ENCODE data around the gene COX6B1. TPM values are rescaled to one million over a fixed set of nuclear protein-coding genes. Genes with fewer than 3 reads are reported as not detected.
A peak's percentile ranks its signal among the peaks of the same experiment; 100 is the strongest.

COX6B1 gene
- total RNA-seq, 1 donor from 2014 or later = 334 TPM

- no peaks in the 10 kb centered on the region for H3K9me3 Mint-ChIP-seq
- intact Hi-C loops (cut with micrococcal nuclease) = no loop called here
- H3K27ac Mint-ChIP-seq = no peak overlapping the region
- H3K36me3 Mint-ChIP-seq (ENCODE audit: low read depth) = peaks cover 32% of the 10 kb centered on the region
- no peaks in the 10 kb centered on the region for H3K27me3 Mint-ChIP-seq
- no peak for ATAC-seq (ENCODE audit: low read depth)
- H3K4me3 Mint-ChIP-seq = no peak overlapping the region
- no peak for TF ChIP-seq CTCF (IDR thresholded peaks at IDR 0.05)
- ChIA-PET POLR2A (interaction anchor here (1.1 to 1.7 kb wide), 2 partner anchors 10 to 13 kb away, joined by 3 to 5 read pairs; partner anchors contain the start of gene HAUS5), CTCF (no interaction called here)
- H3K4me1 Mint-ChIP-seq = no peaks in the 10 kb centered on the region
- no peak for DNase-seq
Observed at GRCh38 chr19:35622750-35623149, 25.4 kb upstream of the COX6B1 start.

GRCh38 chr19:35623327-35624010, 24.7 kb upstream of the COX6B1 start:
- peaks cover 4% of the 10 kb centered on the region for H3K4me1 Mint-ChIP-seq
- intact Hi-C loops (cut with micrococcal nuclease) = no loop called here
- no peaks in the 10 kb centered on the region for H3K9me3 Mint-ChIP-seq
- H3K36me3 Mint-ChIP-seq (ENCODE audit: low read depth) = peaks cover 29% of the 10 kb centered on the region
- POLR2A ChIA-PET = interaction anchor here (0.6 to 1.7 kb wide), 5 partner anchors 11 to 35 kb away, joined by 3 to 20 read pairs (median 5); partner anchors contain the start of gene HAUS5
- CTCF ChIA-PET = no interaction called here
- ATAC-seq (ENCODE audit: low read depth) (no peak), DNase-seq (no peak)
- H3K27me3 Mint-ChIP-seq = no peaks in the 10 kb centered on the region
- TF ChIP-seq CTCF (IDR thresholded peaks at IDR 0.05) = no peak
- no peak overlapping the region for H3K27ac Mint-ChIP-seq
- H3K4me3 Mint-ChIP-seq = no peak overlapping the region

- DNase-seq = no peak
- H3K4me3 Mint-ChIP-seq = peak overlapping the region; percentile 99
- ChIA-PET CTCF (no interaction called here), POLR2A (interaction anchor here (1.0 to 2.3 kb wide), 4 partner anchors 16 to 20 kb away, joined by 3 to 13 read pairs (median 6); partner anchors contain the start of genes COX6B1 and HAUS5)
- intact Hi-C loops (cut with micrococcal nuclease) = loop anchor here (1.0 to 2.0 kb wide), 5 partner anchors 16 to 89 kb away; partner anchors contain the start of genes COX6B1 and HAUS5
- no peak for TF ChIP-seq CTCF (IDR thresholded peaks at IDR 0.05)
- H3K27ac Mint-ChIP-seq = peak overlapping the region; percentile 93
- H3K36me3 Mint-ChIP-seq (ENCODE audit: low read depth) = peaks cover 38% of the 10 kb centered on the region
- peaks cover 17% of the 10 kb centered on the region for H3K4me1 Mint-ChIP-seq
- no peak for ATAC-seq (ENCODE audit: low read depth)
- H3K27me3 Mint-ChIP-seq = no peaks in the 10 kb centered on the region
- no peaks in the 10 kb centered on the region for H3K9me3 Mint-ChIP-seq
Observed at GRCh38 chr19:35628264-35628564, 19.9 kb upstream of the COX6B1 start.

GRCh38 chr19:35628565-35629331, 19.4 kb upstream of the COX6B1 start, which contains the start of gene RBM42:
RBM42 (plus strand) TSS chr19:35629036; CDS start chr19:35629154, 118 bp downstream.
- TF ChIP-seq CTCF (IDR thresholded peaks at IDR 0.05) = no peak
- peaks cover 41% of the 10 kb centered on the region for H3K36me3 Mint-ChIP-seq (ENCODE audit: low read depth)
- no peaks in the 10 kb centered on the region for H3K9me3 Mint-ChIP-seq
- ATAC-seq (ENCODE audit: low read depth) (peak; percentile 99), DNase-seq (peak; percentile 96)
- ChIA-PET CTCF (no interaction called here), POLR2A (interaction anchor here (1.0 to 2.3 kb wide), 4 partner anchors 15 to 19 kb away, joined by 3 to 13 read pairs (median 6); partner anchors contain the start of genes COX6B1 and HAUS5)
- H3K4me1 Mint-ChIP-seq = peaks cover 17% of the 10 kb centered on the region
- H3K27ac Mint-ChIP-seq = peak within 1 kb of the TSS; percentile 93
- intact Hi-C loops (cut with micrococcal nuclease) = loop anchor here (1.0 to 2.0 kb wide), 5 partner anchors 16 to 89 kb away; partner anchors contain the start of genes COX6B1 and HAUS5
- H3K4me3 Mint-ChIP-seq = peak within 1 kb of the TSS; percentile 99
- no peaks in the 10 kb centered on the region for H3K27me3 Mint-ChIP-seq

GRCh38 chr19:35629332-35629633, 18.8 kb upstream of the COX6B1 start:
- no peak for ATAC-seq (ENCODE audit: low read depth)
- Mint-ChIP-seq H3K4me1 (peaks cover 17% of the 10 kb centered on the region), H3K27me3 (no peaks in the 10 kb centered on the region), H3K9me3 (no peaks in the 10 kb centered on the region), H3K36me3 (ENCODE audit: low read depth) (peaks cover 46% of the 10 kb centered on the region), H3K27ac (peak overlapping the region; percentile 93), H3K4me3 (peak overlapping the region; percentile 99)
- CTCF ChIA-PET = no interaction called here
- TF ChIP-seq CTCF (IDR thresholded peaks at IDR 0.05) = no peak
- POLR2A ChIA-PET = interaction anchor here (0.8 to 2.3 kb wide), 4 partner anchors 11 to 19 kb away, joined by 3 to 13 read pairs (median 5); partner anchors contain the start of genes COX6B1 and HAUS5
- intact Hi-C loops (cut with micrococcal nuclease) = loop anchor here (2.0 kb wide), 1 partner anchor 74 kb away; no protein-coding TSS in a partner anchor
- DNase-seq = no peak
